ENCODE results near the gene ADAMTS3. TPM values are rescaled to one million over a fixed set of nuclear protein-coding genes. Genes with fewer than 3 reads are reported as not detected.

Gene ADAMTS3
- total RNA-seq, 2 donors from 2014 or later = not detected

DNA sequence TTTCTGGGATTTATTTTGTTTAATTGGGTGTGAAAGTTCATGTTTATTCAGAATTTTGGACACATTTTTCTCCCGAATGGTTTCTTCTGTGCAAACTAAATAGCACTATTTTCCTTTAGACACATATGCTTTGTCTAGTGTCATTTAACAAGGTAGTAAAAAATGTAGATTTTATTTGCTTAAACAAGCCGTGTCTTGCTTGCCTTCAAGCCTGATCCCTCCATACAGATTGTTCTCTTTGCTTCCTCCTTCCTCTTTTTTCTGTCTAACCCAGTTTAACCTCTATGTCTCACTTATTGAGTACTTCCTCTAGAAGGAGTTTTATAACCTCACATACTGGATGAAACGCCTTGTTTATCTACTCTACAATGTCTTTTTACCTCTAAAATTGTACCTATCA lies 325.4 kb downstream of the ADAMTS3 start:
- no peaks in the 10 kb centered on the region for H3K36me3 Mint-ChIP-seq (ENCODE audit: insufficient read depth in 2 of 2)
- H3K27ac Mint-ChIP-seq = no peak overlapping the region
- DNase-seq = no peak
- H3K4me1 Mint-ChIP-seq (ENCODE audit: low read depth) = no peaks in the 10 kb centered on the region
- ATAC-seq (replicated peaks in 1 of 2) = no peak
- no peak overlapping the region for H3K4me3 Mint-ChIP-seq
- no peaks in the 10 kb centered on the region for H3K27me3 Mint-ChIP-seq (ENCODE audit: low read depth)
- peaks cover 0 to 2% of the 10 kb centered on the region in 2 donors for H3K9me3 Mint-ChIP-seq

DNA sequence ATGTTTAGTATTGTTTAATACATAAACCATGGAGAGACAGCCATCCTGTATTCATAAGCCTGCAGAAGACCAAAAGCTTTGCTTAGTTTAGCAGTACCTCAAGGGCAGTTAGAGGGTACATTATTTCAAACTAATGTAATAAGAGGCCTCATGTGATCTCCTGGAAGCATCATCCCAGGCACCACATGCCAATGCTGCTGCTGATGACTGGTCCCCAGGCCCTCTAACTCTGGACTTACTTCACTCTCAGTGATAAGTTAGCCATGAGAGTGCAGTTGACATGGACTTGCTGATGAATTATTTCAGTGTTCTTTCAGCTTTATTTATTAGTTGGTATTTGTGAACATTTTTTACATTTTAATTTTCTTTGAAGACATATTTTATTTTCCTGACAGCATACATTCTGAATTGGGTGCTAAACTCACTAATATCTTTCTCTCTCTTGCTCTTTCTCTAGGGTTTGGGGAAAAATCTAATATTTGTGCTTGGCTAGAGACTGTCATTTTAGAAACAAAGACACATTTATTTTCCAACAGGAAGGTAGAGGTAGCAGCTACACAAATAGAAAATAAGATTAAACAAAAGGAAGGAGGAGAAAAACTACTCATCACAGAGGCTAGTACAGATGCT lies 329.4 kb downstream of the ADAMTS3 start:
- no peak for DNase-seq
- no peaks in the 10 kb centered on the region for H3K27me3 Mint-ChIP-seq (ENCODE audit: low read depth)
- H3K27ac Mint-ChIP-seq = no peak overlapping the region
- H3K36me3 Mint-ChIP-seq (ENCODE audit: insufficient read depth in 2 of 2) = peaks cover 0 to 5% of the 10 kb centered on the region in 2 donors
- no peaks in the 10 kb centered on the region for H3K4me1 Mint-ChIP-seq (ENCODE audit: low read depth)
- H3K4me3 Mint-ChIP-seq = no peak overlapping the region
- no peak for ATAC-seq (replicated peaks in 1 of 2)
- peaks cover 2 to 9% of the 10 kb centered on the region in 2 donors for H3K9me3 Mint-ChIP-seq

Measured in activated T-cell treated with anti-CD3 and anti-CD28 coated beads, Interleukin-2, amount 50 U/mL, for 72 hours (primary cell).